Measurements from ENCODE around the gene TNNT3.
"Not testable (repeated sequence)": the region's sequence is repeated elsewhere in the genome, so short reads cannot be mapped to it uniquely, and the experiment has no call there.

Gene TNNT3

GRCh38 chr11:1937616-1938342 is 18.3 kb downstream of the TNNT3 start:
- Histone ChIP-seq H3K9me3 (ENCODE audit: control insufficient read depth, insufficient read depth, low read length) (no peaks in the 10 kb centered on the region), H3K9ac (ENCODE audit: low read depth, low read length) (no peak overlapping the region), H3K4me1 (ENCODE audit: insufficient read depth, low read length) (no peaks in the 10 kb centered on the region), H3K36me3 (ENCODE audit: insufficient read depth, low read length) (no peaks in the 10 kb centered on the region)

- H3K36me3 ChIP-seq (ENCODE audit: insufficient read depth, low read length), result no peaks in the 10 kb centered on the region
- H3K9me3 ChIP-seq (ENCODE audit: control insufficient read depth, insufficient read depth, low read length), result no peaks in the 10 kb centered on the region
- no peak overlapping the region for H3K9ac ChIP-seq (ENCODE audit: low read depth, low read length)
- no peaks in the 10 kb centered on the region for H3K4me1 ChIP-seq (ENCODE audit: insufficient read depth, low read length)
Measured at GRCh38 chr11:1938343-1939005, 19.0 kb downstream of the TNNT3 start.

- Histone ChIP-seq H3K4me1 (ENCODE audit: insufficient read depth, low read length) (no peaks in the 10 kb centered on the region), H3K9me3 (ENCODE audit: control insufficient read depth, insufficient read depth, low read length) (no peaks in the 10 kb centered on the region), H3K9ac (ENCODE audit: low read depth, low read length) (no peak overlapping the region), H3K36me3 (ENCODE audit: insufficient read depth, low read length) (no peaks in the 10 kb centered on the region)
Measured at GRCh38 chr11:1939006-1939625, 19.6 kb downstream of the TNNT3 start.

GRCh38 chr11:1939788-1940187 is 20.3 kb downstream of the TNNT3 start:
- H3K36me3 ChIP-seq (ENCODE audit: insufficient read depth, low read length); H3K9ac ChIP-seq (ENCODE audit: low read depth, low read length); H3K9me3 ChIP-seq (ENCODE audit: control insufficient read depth, insufficient read depth, low read length); H3K4me1 ChIP-seq (ENCODE audit: insufficient read depth, low read length): not testable (repeated sequence)

- no peaks in the 10 kb centered on the region for H3K4me1 ChIP-seq (ENCODE audit: insufficient read depth, low read length)
- H3K36me3 ChIP-seq (ENCODE audit: insufficient read depth, low read length), result no peaks in the 10 kb centered on the region
- H3K9ac ChIP-seq (ENCODE audit: low read depth, low read length), result no peak overlapping the region
- no peaks in the 10 kb centered on the region for H3K9me3 ChIP-seq (ENCODE audit: control insufficient read depth, insufficient read depth, low read length)
Measured at GRCh38 chr11:1942558-1943260, 23.2 kb downstream of the TNNT3 start.

- Histone ChIP-seq H3K9ac (ENCODE audit: low read depth, low read length) (no peak overlapping the region), H3K9me3 (ENCODE audit: control insufficient read depth, insufficient read depth, low read length) (no peaks in the 10 kb centered on the region), H3K36me3 (ENCODE audit: insufficient read depth, low read length) (no peaks in the 10 kb centered on the region), H3K4me1 (ENCODE audit: insufficient read depth, low read length) (no peaks in the 10 kb centered on the region)
Measured at GRCh38 chr11:1943576-1943975, 24.1 kb downstream of the TNNT3 start.

- Histone ChIP-seq H3K36me3 (ENCODE audit: insufficient read depth, low read length) (no peaks in the 10 kb centered on the region), H3K4me1 (ENCODE audit: insufficient read depth, low read length) (no peaks in the 10 kb centered on the region), H3K9ac (ENCODE audit: low read depth, low read length) (no peak overlapping the region), H3K9me3 (ENCODE audit: control insufficient read depth, insufficient read depth, low read length) (no peaks in the 10 kb centered on the region)
Measured at GRCh38 chr11:1943977-1944376, 24.5 kb downstream of the TNNT3 start.

- Histone ChIP-seq H3K9me3 (ENCODE audit: control insufficient read depth, insufficient read depth, low read length) (no peaks in the 10 kb centered on the region), H3K9ac (ENCODE audit: low read depth, low read length) (no peak within 1 kb of the TSS), H3K4me1 (ENCODE audit: insufficient read depth, low read length) (no peaks in the 10 kb centered on the region), H3K36me3 (ENCODE audit: insufficient read depth, low read length) (no peaks in the 10 kb centered on the region)
Measured at GRCh38 chr11:1946812-1947484, 27.4 kb downstream of the TNNT3 start, which contains the start of gene MRPL23. MRPL23 (plus strand) TSS chr11:1947332; CDS start chr11:1947363, 31 bp downstream.

GRCh38 chr11:1947592-1948237 is 28.2 kb downstream of the TNNT3 start:
- Histone ChIP-seq H3K36me3 (ENCODE audit: insufficient read depth, low read length) (no peaks in the 10 kb centered on the region), H3K9ac (ENCODE audit: low read depth, low read length) (no peak overlapping the region), H3K4me1 (ENCODE audit: insufficient read depth, low read length) (no peaks in the 10 kb centered on the region)

GRCh38 chr11:1948389-1948788 is 28.9 kb downstream of the TNNT3 start:
- H3K36me3 ChIP-seq (ENCODE audit: insufficient read depth, low read length), result no peaks in the 10 kb centered on the region

More at GRCh38 chr11:1947592-1948237, 28.2 kb downstream of the TNNT3 start:
- no peaks in the 10 kb centered on the region for H3K9me3 ChIP-seq (ENCODE audit: control insufficient read depth, insufficient read depth, low read length)

GRCh38 chr11:1949302-1949701 is 29.8 kb downstream of the TNNT3 start:
- no peaks in the 10 kb centered on the region for H3K9me3 ChIP-seq (ENCODE audit: control insufficient read depth, insufficient read depth, low read length)
- no peaks in the 10 kb centered on the region for H3K36me3 ChIP-seq (ENCODE audit: insufficient read depth, low read length)
- H3K9ac ChIP-seq (ENCODE audit: low read depth, low read length), result no peak overlapping the region

More at GRCh38 chr11:1948389-1948788, 28.9 kb downstream of the TNNT3 start:
- Histone ChIP-seq H3K9ac (ENCODE audit: low read depth, low read length) (no peak overlapping the region), H3K9me3 (ENCODE audit: control insufficient read depth, insufficient read depth, low read length) (no peaks in the 10 kb centered on the region), H3K4me1 (ENCODE audit: insufficient read depth, low read length) (no peaks in the 10 kb centered on the region)

GRCh38 chr11:1949922-1950321 is 30.4 kb downstream of the TNNT3 start:
- H3K36me3 ChIP-seq (ENCODE audit: insufficient read depth, low read length), result no peaks in the 10 kb centered on the region
- H3K9ac ChIP-seq (ENCODE audit: low read depth, low read length), result no peak overlapping the region
- no peaks in the 10 kb centered on the region for H3K4me1 ChIP-seq (ENCODE audit: insufficient read depth, low read length)
- no peaks in the 10 kb centered on the region for H3K9me3 ChIP-seq (ENCODE audit: control insufficient read depth, insufficient read depth, low read length)

More at GRCh38 chr11:1949302-1949701, 29.8 kb downstream of the TNNT3 start:
- no peaks in the 10 kb centered on the region for H3K4me1 ChIP-seq (ENCODE audit: insufficient read depth, low read length)

- H3K36me3 ChIP-seq (ENCODE audit: insufficient read depth, low read length), result no peaks in the 10 kb centered on the region
- H3K9ac ChIP-seq (ENCODE audit: low read depth, low read length), result no peak overlapping the region
- H3K9me3 ChIP-seq (ENCODE audit: control insufficient read depth, insufficient read depth, low read length), result no peaks in the 10 kb centered on the region
- H3K4me1 ChIP-seq (ENCODE audit: insufficient read depth, low read length), result no peaks in the 10 kb centered on the region
Measured at GRCh38 chr11:1952806-1953482, 33.4 kb downstream of the TNNT3 start.
